Central memory CD8-positive, alpha-beta T cell (primary cell): Measurements from ENCODE around the gene TPPP2.

ENCODE experiments used
- ATAC-seq: fragments of 150-1000 bp; cut with Tn5 transposase; replicated peaks from 2 replicates; pipeline ENCODE4 v1.10.0; 2022; ENCODE audit warnings: mild to moderate bottlenecking, moderate FRiP score, moderate number of reproducible peaks; ENCODE audit not compliant: poor library complexity, severe bottlenecking; ENCODE audit errors: extremely low read depth
- DNase-seq, 2 donors: peaks; one replicate each; pipeline ENCODE4 v3.0.0; 2021; ENCODE audit warnings: low spot score in 2 of 2
- H3K27ac Mint-ChIP-seq: one replicate; pipeline ENCODE4 v1.8.0; 2022; ENCODE audit warnings: low read depth, mild to moderate bottlenecking, moderate library complexity, mixed read lengths
- H3K27me3 Mint-ChIP-seq: one replicate; pipeline ENCODE4 v1.8.0; 2022; ENCODE audit warnings: mixed read lengths
- H3K36me3 Mint-ChIP-seq: one replicate; pipeline ENCODE4 v1.8.0; 2022; ENCODE audit warnings: mild to moderate bottlenecking, moderate library complexity, mixed read lengths; ENCODE audit not compliant: insufficient read depth
- H3K4me1 Mint-ChIP-seq: one replicate; pipeline ENCODE4 v1.8.0; 2022; ENCODE audit warnings: mixed read lengths
- H3K4me3 Mint-ChIP-seq: one replicate; pipeline ENCODE4 v1.8.0; 2022; ENCODE audit warnings: mild to moderate bottlenecking, moderate library complexity, mixed read lengths
- H3K9me3 Mint-ChIP-seq: one replicate; pipeline ENCODE4 v1.8.0; 2022; ENCODE audit warnings: mixed read lengths

TPPP2 gene

GRCh38 chr14:21019366-21019765 is 10.7 kb upstream of the TPPP2 start:
- no peak overlapping the region for H3K4me3 Mint-ChIP-seq
- no peaks in the 10 kb centered on the region for H3K9me3 Mint-ChIP-seq
- no peak for ATAC-seq
- H3K27me3 Mint-ChIP-seq = peaks cover under 1% of the 10 kb centered on the region
- no peak overlapping the region for H3K27ac Mint-ChIP-seq
- peaks cover 10% of the 10 kb centered on the region for H3K36me3 Mint-ChIP-seq
- DNase-seq = no peak
- peaks cover 6% of the 10 kb centered on the region for H3K4me1 Mint-ChIP-seq

GRCh38 chr14:21020977-21021545 is 9.0 kb upstream of the TPPP2 start:
- DNase-seq (no peak), ATAC-seq (no peak)
- Mint-ChIP-seq H3K4me3 (no peak overlapping the region), H3K4me1 (peaks cover 6% of the 10 kb centered on the region), H3K27ac (no peak overlapping the region), H3K36me3 (peaks cover 12% of the 10 kb centered on the region), H3K9me3 (no peaks in the 10 kb centered on the region), H3K27me3 (no peaks in the 10 kb centered on the region)

- Mint-ChIP-seq H3K4me3 (peak overlapping the region; percentile 33), H3K9me3 (no peaks in the 10 kb centered on the region), H3K27me3 (no peaks in the 10 kb centered on the region), H3K36me3 (peaks cover 9% of the 10 kb centered on the region), H3K27ac (no peak overlapping the region), H3K4me1 (peaks cover 6% of the 10 kb centered on the region)
- ATAC-seq (no peak), DNase-seq (no peak)
These were observed 7.3 kb upstream of the TPPP2 start for GRCh38 chr14:21022686-21023085.

GRCh38 chr14:21023174-21023573 is 6.8 kb upstream of the TPPP2 start:
- Mint-ChIP-seq H3K9me3 (no peaks in the 10 kb centered on the region), H3K27ac (no peak overlapping the region), H3K4me3 (peak overlapping the region; percentile 88), H3K36me3 (peaks cover 9% of the 10 kb centered on the region), H3K27me3 (no peaks in the 10 kb centered on the region), H3K4me1 (peaks cover 6% of the 10 kb centered on the region)
- DNase-seq (no peak), ATAC-seq (no peak)

- no peak for DNase-seq
- Mint-ChIP-seq H3K27ac (peak overlapping the region; percentile 42), H3K9me3 (no peaks in the 10 kb centered on the region), H3K4me3 (peak overlapping the region; percentile 88), H3K4me1 (peaks cover 6% of the 10 kb centered on the region), H3K27me3 (no peaks in the 10 kb centered on the region), H3K36me3 (peaks cover 9% of the 10 kb centered on the region)
- ATAC-seq = no peak
These were observed 6.0 kb upstream of the TPPP2 start for GRCh38 chr14:21023817-21024584.

- H3K4me1 Mint-ChIP-seq = peaks cover 6% of the 10 kb centered on the region
- H3K9me3 Mint-ChIP-seq = no peaks in the 10 kb centered on the region
- peaks cover 8% of the 10 kb centered on the region for H3K36me3 Mint-ChIP-seq
- DNase-seq = peak; percentile 46 to 48
- peak; percentile 87 for ATAC-seq
- H3K27ac Mint-ChIP-seq = peak within 1 kb of the TSS; percentile 54
- H3K4me3 Mint-ChIP-seq = peak within 1 kb of the TSS; percentile 88
- no peaks in the 10 kb centered on the region for H3K27me3 Mint-ChIP-seq
These were observed 5.2 kb upstream of the TPPP2 start, which contains the start of gene NDRG2 for GRCh38 chr14:21024585-21025370. Gene NDRG2 (minus strand): TSS chr14:21025061. CDS start chr14:21023315, 1,746 bp downstream.

- Mint-ChIP-seq H3K9me3 (no peaks in the 10 kb centered on the region), H3K27ac (peak overlapping the region; percentile 54), H3K27me3 (no peaks in the 10 kb centered on the region), H3K36me3 (peaks cover 9% of the 10 kb centered on the region), H3K4me3 (peak overlapping the region; percentile 88), H3K4me1 (peaks cover 6% of the 10 kb centered on the region)
- no peak for DNase-seq
- ATAC-seq = peak; percentile 46
These were observed 4.4 kb upstream of the TPPP2 start for GRCh38 chr14:21025371-21026273.

- DNase-seq = no peak
- Mint-ChIP-seq H3K27ac (peak overlapping the region; percentile 50), H3K9me3 (no peaks in the 10 kb centered on the region), H3K27me3 (no peaks in the 10 kb centered on the region), H3K36me3 (peaks cover 8% of the 10 kb centered on the region), H3K4me3 (peak overlapping the region; percentile 88), H3K4me1 (peaks cover 6% of the 10 kb centered on the region)
- ATAC-seq = no peak
These were observed 3.6 kb upstream of the TPPP2 start for GRCh38 chr14:21026274-21026987.

GRCh38 chr14:21026988-21027315 is 3.1 kb upstream of the TPPP2 start:
- Mint-ChIP-seq H3K36me3 (peaks cover 5% of the 10 kb centered on the region), H3K27me3 (no peaks in the 10 kb centered on the region), H3K9me3 (no peaks in the 10 kb centered on the region), H3K4me1 (peaks cover 6% of the 10 kb centered on the region), H3K27ac (peak overlapping the region; percentile 50), H3K4me3 (peak overlapping the region; percentile 88)
- no peak for ATAC-seq
- no peak for DNase-seq

GRCh38 chr14:21030531-21030930 is 514 bp downstream of the TPPP2 start:
- Mint-ChIP-seq H3K36me3 (peaks cover 3% of the 10 kb centered on the region), H3K27me3 (peaks cover 18% of the 10 kb centered on the region), H3K27ac (no peak overlapping the region), H3K4me3 (no peak overlapping the region), H3K9me3 (no peaks in the 10 kb centered on the region), H3K4me1 (no peaks in the 10 kb centered on the region)
- DNase-seq (no peak), ATAC-seq (no peak)

GRCh38 chr14:21032326-21033132 is 2.5 kb downstream of the TPPP2 start:
- DNase-seq (no peak), ATAC-seq (no peak)
- no peak overlapping the region for H3K27ac Mint-ChIP-seq
- H3K9me3 Mint-ChIP-seq = no peaks in the 10 kb centered on the region
- H3K36me3 Mint-ChIP-seq = peaks cover 3% of the 10 kb centered on the region
- H3K4me3 Mint-ChIP-seq = no peak overlapping the region
- H3K4me1 Mint-ChIP-seq = no peaks in the 10 kb centered on the region
- H3K27me3 Mint-ChIP-seq = peaks cover 18% of the 10 kb centered on the region
